Activated CD8-positive, alpha-beta memory T cell treated with anti-CD3 and anti-CD28 coated beads, Interleukin-2, amount 50 U/mL, for 48 hours (primary cell): ENCODE data around the gene PAM.
A peak's percentile ranks its signal among the peaks of the same experiment; 100 is the strongest.
"Not testable (repeated sequence)": the region's sequence is repeated elsewhere in the genome, so short reads cannot be mapped to it uniquely, and the experiment has no call there.

Experiments
- DNase-seq: peaks from one replicate; pipeline ENCODE4 v3.0.0-alpha.2; 2020

Gene PAM

DNA sequence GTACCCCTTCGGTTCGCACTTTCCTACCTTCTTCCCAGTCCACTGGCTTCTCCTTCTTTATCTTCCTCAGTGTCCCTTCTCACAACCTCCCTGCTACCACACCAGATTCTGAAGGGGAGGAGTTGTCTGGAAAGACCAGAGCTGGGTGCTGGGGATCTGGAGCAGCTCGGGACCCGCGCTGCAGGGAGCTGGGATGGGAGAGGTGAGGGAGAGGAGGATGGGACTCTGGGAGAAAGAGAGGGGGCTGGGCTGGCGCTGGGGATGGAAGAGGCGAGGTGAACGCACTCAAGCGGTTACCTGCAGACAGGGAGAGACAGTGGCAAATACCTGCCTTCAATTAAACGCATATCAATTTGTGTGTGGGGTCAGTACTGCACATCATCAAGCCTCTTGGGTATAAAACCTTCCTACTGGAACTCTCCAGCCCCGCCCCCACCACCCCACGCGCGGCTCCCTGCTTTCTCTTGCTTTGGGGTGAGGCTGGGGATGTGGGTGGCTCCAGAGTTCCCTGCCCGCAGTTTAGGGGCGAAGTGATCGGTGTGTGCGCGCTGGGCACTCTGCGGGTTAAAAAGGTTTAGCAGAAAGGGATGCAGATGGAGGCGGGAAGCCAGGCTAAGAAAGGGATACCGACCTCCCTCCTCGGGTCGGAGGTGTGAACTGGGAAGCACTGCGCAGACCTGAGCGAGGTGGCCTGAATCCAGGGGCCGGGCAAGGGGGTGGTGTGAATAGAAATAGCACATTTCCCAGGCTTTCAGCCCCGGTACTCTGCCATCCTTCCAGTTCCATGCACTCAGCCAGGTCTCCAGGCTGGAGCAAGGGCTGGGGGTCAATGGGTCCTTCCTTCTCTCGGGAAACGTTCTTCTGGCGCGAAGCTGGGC, 977 bp upstream of the PAM start:
- DNase-seq = peak; percentile 65

DNA sequence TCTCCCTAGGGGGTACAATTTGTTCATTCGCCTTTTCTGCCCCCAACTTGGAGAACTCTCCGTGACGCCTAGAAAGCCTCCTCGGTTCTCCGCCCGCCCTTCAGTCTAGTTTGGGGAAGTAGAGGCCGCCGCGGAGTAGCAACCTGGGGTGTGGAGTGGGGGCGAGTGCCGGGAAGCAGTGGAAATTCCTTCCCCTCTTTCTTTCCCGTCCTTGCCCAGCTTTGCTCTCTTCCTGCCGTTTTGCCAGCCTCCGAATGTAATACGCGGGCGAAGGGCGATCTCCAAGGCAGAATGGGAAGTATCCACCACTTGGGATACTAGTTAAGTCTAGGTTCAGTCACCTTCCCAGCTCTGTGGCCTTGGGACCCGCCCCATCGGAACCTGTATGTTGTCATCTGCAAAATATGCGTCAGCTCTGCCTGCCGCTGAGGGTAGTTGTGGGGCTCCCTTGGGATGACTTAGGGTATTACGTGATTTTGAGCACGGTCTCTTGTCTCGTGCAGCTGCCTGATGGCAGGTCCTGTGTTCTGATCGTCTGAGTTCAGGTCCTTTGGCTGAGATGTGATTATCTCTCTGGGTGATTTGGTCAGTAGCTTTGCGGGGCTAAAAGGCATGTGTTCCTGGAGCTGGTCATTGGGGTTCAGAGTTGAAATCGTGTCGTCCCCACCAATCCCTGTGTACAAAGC, 724 bp downstream of the PAM start:
- peak; percentile 81 for DNase-seq

DNA sequence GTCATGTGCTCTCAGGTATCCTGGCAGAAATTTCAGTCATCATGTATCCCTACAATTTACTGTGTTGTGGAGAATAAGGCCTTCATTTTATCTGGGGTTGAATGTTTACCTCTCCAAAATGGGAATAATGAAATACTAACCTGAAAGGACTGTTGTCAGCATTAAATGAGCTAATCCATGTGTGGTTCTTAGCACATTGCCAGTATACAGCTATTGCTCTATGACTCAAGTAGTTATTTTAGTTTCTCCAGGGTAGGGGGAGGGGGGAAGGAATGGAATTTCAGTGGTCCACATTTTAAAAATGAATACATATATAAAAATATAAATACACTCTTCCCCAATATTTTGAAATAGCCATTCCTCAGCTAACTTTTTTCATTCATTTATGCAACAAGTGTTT, 3.5 kb downstream of the PAM start:
- no peak for DNase-seq

DNA sequence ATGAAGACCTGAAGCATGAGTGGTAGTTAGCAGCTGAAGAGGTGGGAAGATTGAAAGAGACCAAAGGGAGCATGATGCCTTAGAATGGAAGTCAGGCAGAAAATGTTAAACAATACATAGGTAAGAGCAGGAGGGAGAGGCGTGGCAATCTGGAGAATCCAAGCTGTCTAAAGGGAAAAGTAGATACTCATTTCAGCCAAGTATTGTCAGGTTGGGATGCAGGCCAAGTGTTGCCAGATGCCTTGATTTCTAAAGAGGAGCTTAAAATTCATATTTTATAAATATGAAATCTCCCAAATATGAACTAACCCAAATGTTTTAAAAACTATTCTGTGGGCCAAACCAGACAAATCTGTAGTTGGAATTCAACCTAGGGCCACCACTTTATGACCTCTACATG, 4.2 kb downstream of the PAM start:
- no peak for DNase-seq

DNA sequence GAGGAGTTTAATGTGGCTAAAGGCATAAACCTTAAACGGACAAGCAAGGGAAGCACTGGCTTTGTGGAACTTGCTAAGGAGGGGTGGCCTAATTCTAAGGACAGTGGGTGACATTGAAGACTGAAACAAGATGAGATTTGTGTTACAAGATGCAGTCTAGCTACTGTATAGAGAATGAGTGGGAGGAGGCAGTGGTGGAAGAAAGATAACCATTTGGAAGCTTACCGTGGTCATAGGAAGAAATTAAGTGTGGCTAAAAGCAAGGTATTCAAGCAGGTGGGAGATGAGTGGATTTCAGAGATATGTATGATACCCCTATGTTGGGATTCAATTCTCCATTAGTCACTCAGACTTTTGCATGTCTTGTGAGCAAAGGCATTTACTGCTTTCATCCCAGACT, 4.6 kb downstream of the PAM start:
- DNase-seq = no peak

DNA sequence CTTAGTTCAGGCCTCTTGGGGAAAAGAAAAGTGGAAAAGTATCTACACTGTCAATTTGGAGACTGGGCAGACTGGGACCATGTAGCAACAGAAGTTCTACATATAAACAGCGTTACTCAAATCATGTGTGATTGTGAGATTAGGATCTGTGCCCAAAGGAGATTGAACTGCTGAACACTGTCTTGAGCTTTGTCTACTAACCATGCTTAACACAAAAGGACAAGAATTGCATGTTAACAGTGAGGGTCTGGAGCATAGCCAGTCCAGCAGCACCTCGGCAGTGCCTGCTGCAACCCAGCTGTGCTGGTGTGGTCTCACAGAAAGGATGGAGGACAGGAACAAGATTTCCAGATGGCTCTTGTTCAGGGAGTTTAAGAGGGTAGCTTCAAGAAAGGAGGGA, 5.7 kb downstream of the PAM start:
- DNase-seq = no peak

DNA sequence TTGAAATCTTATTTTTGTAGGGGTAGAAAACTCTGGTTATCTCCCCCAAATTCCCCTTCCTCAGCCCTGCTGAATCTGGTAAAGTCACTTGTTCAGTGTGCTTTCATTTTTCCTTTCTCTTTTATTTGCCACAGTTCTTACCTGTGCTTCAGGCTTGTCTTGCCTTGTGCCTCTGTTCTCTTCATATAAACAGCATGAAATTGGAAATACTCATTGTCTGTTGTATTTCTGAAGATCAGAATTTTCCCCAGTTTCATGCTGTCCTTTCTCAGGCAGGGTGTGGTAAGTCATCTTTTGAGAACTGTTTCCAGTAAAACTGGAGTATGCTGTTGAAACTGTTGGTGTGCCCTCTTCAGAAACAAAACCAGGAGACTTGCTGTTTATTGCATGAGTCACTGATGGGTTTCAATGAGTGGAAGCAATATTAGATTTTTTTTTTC, 7.0 kb downstream of the PAM start:
- no peak for DNase-seq

DNA sequence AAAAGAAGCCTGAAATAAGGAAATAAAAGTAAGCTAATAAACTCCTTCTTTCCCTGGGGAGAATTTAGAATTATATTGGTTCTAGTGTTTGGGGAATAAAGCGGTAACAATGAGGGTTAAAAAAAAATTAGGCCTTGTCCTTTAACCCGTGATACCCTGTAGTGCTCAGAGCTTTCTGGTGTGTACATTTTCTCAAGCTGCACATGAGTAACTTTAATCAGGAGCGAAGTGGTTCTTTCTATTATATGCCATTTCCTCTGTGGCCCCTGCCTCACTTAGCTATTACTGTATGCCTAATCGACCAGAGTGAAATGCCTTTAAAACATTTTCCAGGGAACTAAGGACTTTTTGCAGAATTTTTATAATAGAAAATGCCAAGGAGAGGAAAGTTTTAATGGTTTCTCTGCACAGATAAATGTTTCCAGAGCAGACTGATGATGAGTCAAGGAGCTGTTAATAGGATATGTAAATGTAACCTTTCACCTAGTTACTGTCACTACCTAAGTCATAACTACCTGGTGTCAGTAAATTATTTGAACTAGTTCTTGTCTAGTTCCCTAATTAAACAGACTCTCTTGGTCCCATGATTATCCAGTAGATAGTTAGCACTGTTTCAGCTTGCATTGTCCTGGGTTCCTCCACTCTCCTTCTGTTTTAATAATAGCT, 7.6 kb downstream of the PAM start:
- no peak for DNase-seq

DNA sequence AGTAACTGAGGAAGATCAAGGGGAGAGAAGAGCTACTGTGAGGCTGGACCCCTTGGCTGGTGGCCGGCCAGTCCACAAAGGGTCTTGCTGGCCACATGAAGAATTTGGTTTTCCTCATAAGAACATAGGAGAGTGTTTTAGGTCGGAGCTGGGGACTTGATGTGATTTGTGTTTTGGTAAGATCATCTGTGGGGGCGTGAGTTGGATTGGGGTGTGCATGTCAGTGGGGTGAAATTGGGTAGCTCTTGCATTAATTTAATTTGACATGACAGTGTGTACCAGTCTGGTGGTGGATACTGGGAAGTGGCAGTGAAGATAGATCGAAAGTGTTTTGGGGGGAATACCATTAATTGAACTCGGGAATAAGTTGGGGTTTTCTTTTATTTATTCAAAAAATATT, 8.6 kb downstream of the PAM start:
- DNase-seq = no peak

DNA sequence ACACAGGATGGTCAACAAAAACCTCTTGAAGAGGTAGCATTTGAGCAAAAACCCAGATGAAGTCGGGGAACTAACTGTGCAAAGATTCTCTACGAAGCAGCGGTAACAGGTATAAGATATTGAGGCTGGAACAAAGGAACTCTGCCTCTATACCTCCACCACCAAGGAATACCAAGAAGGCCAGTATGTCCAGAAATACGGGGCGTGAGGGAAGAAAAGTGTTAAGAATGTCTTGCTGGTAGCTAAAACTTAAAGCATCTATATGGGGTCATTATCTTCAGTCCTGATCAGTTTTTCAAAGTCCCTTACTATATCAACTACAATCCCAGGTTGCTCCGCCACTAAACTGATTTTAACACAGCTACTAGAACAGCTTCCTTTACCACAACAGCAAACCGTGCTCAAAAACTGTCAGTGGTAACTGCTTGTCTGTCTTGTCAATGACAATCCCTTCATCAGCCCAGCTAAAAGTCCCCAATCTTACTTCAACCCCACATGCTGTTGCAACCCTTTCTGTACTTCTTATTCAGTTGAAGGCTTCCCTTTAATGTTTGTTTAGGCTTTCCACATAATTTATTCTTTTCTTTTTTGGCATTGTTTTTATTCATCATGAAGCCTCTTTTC, 9.4 kb downstream of the PAM start:
- DNase-seq = no peak

DNA sequence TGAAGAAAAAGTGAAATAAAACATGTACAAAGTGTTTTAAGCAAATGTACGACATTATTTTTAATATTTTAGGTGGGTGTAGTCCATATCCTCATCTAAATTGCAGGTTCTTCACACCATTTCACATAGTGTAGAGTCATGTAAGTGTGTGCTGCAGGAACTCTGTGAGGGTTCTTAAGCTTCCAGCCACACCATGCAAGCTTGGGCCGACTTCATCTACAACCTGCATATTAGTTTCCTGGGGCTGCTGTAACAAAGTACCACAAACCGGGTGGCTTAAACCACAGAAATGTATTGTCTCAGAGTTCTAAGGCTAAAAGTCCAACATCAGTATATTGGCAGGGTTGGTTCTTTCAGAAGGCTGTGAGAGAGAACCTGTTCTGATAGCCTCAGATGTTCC, 10.2 kb downstream of the PAM start:
- DNase-seq = no peak

DNA sequence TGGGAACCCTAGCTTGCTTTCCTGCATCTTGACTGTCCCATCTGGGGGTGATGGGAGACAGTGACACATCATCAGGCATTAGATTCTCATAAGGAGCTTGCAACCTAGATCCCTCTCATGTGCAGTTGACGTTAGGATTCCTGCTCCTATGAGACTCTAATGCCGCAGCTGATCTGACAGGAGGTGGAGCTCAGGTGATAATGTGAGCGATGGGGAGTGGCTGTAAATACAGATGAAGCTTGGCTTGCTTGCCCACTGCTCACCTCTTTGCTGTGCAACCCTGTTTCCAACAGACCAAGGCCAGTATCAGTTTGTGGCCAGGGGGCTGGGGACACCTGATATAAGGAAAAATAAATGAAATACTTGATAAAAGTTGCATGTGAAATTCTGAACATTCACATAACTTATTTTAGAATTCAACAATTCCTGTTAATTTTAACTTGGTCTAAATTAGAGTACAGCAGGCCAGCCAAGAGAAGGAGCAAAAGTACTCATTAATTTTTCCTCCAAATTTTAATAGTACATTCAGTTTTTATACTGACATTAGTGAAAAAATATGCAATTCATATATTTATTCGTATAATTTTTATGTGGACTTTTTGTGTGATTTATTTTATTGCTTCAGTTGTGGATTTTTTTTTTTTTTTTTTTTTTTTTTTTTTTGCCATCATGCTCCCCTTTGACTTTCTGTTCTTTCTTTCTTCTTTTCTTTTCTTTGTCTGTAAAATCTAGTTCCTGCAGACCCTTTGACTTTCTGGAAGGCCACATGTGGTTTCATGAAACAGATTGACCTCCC, 11.4 kb downstream of the PAM start:
- no peak for DNase-seq

DNA sequence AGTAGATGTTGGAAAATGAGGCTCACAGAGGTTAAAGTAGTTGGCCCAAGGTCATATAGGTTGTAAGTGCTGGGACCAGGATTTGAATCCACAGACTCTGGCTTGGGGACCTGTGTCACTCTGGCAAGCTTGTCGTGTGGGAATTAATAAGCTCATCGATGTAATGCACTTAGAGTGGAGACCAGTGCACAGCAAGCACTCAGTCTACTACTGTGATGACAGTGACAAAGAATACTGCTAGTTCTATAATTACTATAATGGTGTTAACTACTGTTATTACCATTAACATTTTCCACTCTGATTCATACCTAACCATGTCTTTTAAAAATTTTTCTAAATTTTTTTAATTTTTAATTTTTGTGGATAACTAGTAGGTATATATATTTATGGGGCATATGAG, 12.8 kb downstream of the PAM start:
- no peak for DNase-seq

DNA sequence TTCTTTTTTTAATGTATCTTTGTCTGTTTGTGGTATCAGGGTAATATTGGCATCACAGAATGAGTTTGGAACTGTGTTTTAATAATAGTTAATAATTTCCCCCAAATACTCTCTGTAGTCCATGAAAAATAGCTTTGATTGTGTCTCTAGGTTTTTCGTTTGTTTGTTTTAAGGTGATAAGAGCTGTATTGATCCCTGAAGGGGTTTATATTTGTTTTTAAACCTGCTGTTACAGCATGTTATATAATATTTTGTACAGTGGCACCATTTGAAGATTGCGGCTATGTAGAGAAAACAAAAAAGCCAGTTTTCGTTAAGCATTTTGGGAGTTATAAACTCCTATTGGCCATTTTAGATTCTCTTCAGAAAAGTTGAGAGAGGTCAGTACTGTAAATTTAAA, 15.7 kb downstream of the PAM start:
- no peak for DNase-seq

DNA sequence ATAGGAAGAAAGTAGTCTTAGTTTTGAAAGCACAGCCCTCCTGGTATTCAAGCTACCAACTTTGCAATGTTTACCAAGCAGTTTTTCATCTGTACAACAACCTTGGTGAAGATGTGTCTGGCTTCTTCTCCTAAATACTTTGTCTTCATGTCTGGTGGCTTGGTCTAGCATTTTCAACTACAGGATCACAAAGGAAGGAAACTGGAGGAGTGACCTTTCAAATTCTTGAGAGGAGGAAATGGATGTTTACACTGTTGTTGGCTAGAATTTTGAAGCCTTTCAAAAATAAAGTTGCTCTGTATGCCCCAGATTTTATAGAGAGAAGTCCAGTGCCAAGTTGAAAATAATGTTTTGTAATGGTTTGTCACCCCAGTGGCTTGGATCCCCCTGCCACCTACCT, 16.3 kb downstream of the PAM start:
- no peak for DNase-seq

DNA sequence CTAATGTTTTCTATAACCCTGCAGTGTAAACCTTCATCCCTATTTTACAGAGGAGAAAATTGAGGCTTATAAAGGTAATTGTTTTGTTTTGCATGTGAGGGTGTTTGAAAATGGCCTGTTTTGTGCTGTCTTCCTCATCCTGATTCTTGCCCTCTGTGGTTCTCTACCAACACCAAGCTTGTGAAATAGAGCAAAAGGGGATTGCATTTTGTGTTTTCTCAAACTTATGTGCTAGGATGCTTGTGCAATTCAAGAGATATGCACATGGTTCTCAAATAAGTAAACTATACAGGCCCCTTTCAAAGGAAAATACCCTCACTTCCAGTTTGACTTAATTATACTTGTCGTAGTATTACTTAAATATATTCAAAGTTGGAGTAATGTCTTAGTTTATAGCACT, 17.2 kb downstream of the PAM start:
- DNase-seq = no peak

DNA sequence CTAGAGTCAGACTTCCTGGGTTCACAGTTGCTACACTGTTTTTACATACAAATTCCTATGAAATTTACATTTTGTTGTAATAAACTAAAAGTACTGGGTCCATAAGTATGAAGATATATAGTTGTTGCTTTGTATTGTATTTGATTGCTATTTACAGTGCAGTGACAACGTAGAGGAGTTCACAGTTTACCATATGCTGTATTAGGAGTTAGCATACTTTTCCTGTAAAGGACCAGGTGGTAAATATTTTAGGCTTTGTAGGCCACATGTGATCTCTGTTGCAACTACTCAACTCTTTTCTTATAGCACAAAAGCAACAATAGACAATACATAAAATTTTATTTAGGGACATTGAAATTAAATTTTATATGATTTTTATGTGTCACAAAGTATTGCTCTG, 18.0 kb downstream of the PAM start:
- DNase-seq = no peak

DNA sequence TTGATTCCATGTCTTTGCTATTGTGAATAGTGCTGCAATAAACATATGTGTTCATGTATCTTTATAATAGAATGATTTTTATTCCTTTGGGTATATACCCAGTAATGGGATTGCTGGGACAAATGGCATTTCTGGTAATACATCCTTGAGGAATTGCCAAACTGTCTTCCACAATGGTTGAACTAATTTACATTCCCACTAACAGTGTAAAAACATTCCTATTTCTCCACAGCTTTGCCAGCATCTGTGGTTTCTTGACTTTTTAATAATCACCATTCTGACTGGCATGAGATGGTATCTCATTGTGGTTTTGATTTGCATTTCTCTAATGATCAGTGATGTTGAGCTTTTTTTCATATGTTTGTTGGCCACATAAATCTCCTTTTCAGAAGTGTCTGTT, 20.7 kb downstream of the PAM start:
- DNase-seq = not testable (repeated sequence)

DNA sequence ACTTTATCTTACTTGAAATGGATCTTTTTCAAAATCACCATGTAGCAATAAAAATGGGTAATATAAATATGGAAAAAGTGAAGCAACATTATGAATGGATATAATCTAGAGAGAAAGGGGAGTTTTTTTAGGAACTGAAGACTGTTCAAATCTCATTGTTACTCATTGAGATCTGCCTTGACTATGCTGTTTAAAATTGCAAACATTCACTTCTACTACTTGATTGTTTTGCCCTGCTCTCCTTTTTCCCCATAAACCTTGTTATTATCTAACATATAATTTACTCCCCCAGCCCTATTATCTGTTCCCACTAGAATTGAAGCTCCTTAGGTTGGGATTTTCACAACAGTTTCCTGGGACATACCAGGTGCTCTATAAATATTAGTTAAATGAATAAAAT, 22.0 kb downstream of the PAM start:
- no peak for DNase-seq

DNA sequence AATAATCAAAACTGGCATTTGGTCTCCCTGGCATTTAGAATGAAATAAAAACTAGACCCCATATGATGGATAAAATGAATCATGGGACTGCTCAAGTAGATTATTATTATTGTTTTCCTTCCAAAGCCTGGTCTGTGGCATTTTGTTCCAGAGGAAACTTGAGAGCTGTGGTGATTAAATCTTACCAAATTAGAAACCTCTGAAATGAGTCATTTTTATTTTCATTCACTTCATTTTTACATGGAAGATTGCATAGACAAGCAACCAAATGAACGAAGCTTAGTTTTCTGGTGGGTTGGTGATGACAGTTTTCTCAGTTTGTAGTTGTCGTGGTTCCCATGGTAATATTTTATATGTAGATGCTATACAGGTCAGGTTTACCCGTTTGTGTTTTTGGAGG, 23.4 kb downstream of the PAM start:
- no peak for DNase-seq

DNA sequence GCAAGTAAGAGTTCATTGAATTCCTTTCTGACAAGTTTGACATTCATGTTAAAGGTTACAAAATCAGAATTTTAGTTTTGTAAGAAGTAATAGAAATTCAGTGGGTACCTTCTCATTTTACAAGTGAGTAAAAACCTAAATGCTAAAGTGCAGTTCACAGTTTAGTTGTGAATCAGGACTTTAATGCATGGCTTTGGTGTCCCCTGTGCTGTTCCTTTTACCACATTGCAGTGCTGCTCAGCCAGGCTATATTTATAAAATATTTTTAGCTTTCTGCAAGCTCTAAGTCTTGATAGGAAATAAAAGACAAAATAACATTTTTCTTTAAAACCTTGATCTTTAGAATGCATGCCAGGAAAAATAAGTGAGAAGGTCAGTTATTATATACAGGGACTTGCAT, 26.3 kb downstream of the PAM start:
- no peak for DNase-seq

DNA sequence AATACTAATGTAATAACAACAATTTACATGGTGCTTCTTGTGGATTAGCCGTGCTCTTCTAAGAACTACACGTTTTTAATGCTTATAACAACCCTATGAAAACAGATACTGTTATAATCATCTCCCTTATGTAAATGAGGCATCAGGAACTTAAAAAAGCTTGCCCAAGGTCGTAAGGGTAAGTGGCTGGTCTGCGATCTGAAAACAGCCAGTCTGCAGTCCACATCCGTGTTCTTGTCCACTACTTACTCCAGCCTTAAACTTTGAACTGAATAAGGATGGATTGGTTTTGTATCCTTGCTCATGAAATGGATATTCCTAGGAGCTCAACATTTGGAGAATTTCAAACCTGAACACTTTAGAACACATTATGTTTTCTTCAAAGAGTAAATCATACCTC, 26.7 kb downstream of the PAM start:
- DNase-seq = no peak
